Activated CD4-positive, alpha-beta T cell treated with anti-CD3 and anti-CD28 coated beads for 24 hours (primary cell): ENCODE data around the gene GJB4.
"Not testable (repeated sequence)": the region's sequence is repeated elsewhere in the genome, so short reads cannot be mapped to it uniquely, and the experiment has no call there.

Source experiments
- DNase-seq, 2 donors: peaks; one replicate each; pipeline ENCODE4 v3.0.0-alpha.2; 2020; ENCODE audit warnings: low read depth in 2 of 2

The GJB4 gene

GRCh38 chr1:34746785-34747637 lies 12.5 kb upstream of the GJB4 start:
- no peak for DNase-seq

GRCh38 chr1:34747638-34747941 lies 11.9 kb upstream of the GJB4 start:
- DNase-seq, result no peak

GRCh38 chr1:34749992-34750391 lies 9.5 kb upstream of the GJB4 start:
- no peak for DNase-seq

- DNase-seq, result no peak
These were observed 8.9 kb upstream of the GJB4 start for GRCh38 chr1:34750610-34751009.

GRCh38 chr1:34753163-34753562 lies 6.4 kb upstream of the GJB4 start:
- DNase-seq, result no peak

- no peak for DNase-seq
These were observed 4.4 kb upstream of the GJB4 start, which contains the start of gene GJB5 for GRCh38 chr1:34754964-34755637. TSS of gene GJB5 (plus strand) at chr1:34755047. CDS start at chr1:34757331, 2,284 bp downstream.

- DNase-seq, result no peak
These were observed 3.6 kb upstream of the GJB4 start for GRCh38 chr1:34755961-34756360.

- DNase-seq, result no peak
These were observed 2.2 kb upstream of the GJB4 start for GRCh38 chr1:34757386-34757785.

GRCh38 chr1:34758751-34759150 lies 789 bp upstream of the GJB4 start:
- no peak for DNase-seq

- DNase-seq, result no peak
These were observed 1.7 kb downstream of the GJB4 start for GRCh38 chr1:34761176-34761761.

- no peak for DNase-seq
These were observed 2.3 kb downstream of the GJB4 start for GRCh38 chr1:34761776-34762307.

- no peak for DNase-seq
These were observed 3.1 kb downstream of the GJB4 start for GRCh38 chr1:34762474-34763141.

- DNase-seq, result no peak
These were observed 3.7 kb downstream of the GJB4 start for GRCh38 chr1:34763142-34763781.

GRCh38 chr1:34768856-34769255 lies 9.3 kb downstream of the GJB4 start:
- no peak for DNase-seq

- DNase-seq, result no peak
These were observed 11.5 kb downstream of the GJB4 start for GRCh38 chr1:34770891-34771504.

- DNase-seq, result no peak
These were observed 12.2 kb downstream of the GJB4 start for GRCh38 chr1:34771573-34772371.

GRCh38 chr1:34773114-34773513 lies 13.6 kb downstream of the GJB4 start:
- not testable (repeated sequence) for DNase-seq

- DNase-seq, result no peak
These were observed 15.4 kb downstream of the GJB4 start for GRCh38 chr1:34774957-34775356.

GRCh38 chr1:34776911-34777310 lies 17.4 kb downstream of the GJB4 start:
- DNase-seq, result no peak
